VCaP (cell line): ENCODE results near the gene MS4A3.
"Not testable (repeated sequence)": the region's sequence is repeated elsewhere in the genome, so short reads cannot be mapped to it uniquely, and the experiment has no call there.

ENCODE experiments used
- H3K27ac ChIP-seq: fragments of 450-650 bp; 2 replicates; pipeline ENCODE4 v1.5.1; 2017
- TF ChIP-seq, protein P1 (sequence below): fragments of 450-650 bp; conservative IDR thresholded peaks from 2 replicates; pipeline ENCODE4 v1.5.1; 2017; ENCODE audit warnings: mild to moderate bottlenecking, moderate library complexity

MS4A3 gene, protein sequence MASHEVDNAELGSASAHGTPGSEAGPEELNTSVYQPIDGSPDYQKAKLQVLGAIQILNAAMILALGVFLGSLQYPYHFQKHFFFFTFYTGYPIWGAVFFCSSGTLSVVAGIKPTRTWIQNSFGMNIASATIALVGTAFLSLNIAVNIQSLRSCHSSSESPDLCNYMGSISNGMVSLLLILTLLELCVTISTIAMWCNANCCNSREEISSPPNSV

DNA sequence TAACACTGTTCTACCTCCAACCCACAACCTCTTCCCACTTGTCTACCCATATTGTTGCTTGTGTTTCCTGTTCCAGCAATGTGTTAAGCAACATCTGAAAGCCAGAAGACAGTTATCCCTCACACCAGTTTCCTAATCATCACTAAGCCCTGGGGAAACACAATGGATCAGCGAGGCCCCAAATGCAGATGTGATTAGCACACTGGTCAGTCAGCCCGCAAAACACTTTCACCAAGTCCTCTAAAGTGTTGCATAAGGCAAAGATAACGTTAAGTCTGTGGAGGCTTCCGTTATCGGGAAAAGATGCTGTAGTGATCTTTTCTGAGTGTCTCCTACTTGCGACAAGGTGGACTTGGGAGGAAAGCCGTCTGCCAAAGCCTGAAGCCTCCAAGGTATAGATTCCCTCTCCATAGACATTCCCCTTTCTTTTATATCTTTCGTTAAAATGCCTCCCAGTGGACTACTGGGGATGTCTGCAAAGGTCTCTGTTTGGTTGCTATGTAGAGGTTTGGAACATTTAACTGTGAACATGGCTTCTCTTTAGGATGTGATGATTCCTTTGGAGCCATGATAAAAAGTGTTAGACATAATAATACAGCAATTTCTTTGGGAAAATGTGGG lies at the start of gene MS4A3:
Gene MS4A3, plus strand, starts transcription at position 317 of the 621 bp plus-strand sequence. CDS start 4,496 bp downstream, outside the sequence.
- TF ChIP-seq, protein P1, sequence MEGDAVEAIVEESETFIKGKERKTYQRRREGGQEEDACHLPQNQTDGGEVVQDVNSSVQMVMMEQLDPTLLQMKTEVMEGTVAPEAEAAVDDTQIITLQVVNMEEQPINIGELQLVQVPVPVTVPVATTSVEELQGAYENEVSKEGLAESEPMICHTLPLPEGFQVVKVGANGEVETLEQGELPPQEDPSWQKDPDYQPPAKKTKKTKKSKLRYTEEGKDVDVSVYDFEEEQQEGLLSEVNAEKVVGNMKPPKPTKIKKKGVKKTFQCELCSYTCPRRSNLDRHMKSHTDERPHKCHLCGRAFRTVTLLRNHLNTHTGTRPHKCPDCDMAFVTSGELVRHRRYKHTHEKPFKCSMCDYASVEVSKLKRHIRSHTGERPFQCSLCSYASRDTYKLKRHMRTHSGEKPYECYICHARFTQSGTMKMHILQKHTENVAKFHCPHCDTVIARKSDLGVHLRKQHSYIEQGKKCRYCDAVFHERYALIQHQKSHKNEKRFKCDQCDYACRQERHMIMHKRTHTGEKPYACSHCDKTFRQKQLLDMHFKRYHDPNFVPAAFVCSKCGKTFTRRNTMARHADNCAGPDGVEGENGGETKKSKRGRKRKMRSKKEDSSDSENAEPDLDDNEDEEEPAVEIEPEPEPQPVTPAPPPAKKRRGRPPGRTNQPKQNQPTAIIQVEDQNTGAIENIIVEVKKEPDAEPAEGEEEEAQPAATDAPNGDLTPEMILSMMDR: no peak
- no peak within 1 kb of the TSS for H3K27ac ChIP-seq

DNA sequence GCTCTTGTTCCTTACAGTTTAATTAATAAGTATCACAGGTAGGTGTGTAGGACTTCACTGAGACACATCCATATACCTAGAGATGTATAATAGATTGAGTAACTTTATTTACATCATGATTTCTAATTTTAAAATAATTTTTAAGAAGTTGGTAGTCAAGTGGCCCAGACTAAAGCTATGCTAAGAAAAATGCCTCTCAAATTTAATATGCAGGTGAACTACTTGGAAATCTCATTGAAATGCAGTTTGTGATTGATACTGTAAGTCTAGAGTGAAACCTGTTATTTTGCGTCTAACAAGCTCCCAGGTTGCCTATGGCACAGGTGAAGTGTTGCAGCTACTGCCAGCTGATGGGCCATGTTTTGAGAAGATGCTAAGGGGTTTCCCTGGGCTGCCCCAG lies 39.6 kb upstream of the MS4A3 start, which contains the start of gene OOSP4B:
Gene OOSP4B, plus strand, starts transcription at position 301 of the 400 bp plus-strand sequence.
- H3K27ac ChIP-seq: no peak within 1 kb of the TSS
- TF ChIP-seq, protein P1: no peak

DNA sequence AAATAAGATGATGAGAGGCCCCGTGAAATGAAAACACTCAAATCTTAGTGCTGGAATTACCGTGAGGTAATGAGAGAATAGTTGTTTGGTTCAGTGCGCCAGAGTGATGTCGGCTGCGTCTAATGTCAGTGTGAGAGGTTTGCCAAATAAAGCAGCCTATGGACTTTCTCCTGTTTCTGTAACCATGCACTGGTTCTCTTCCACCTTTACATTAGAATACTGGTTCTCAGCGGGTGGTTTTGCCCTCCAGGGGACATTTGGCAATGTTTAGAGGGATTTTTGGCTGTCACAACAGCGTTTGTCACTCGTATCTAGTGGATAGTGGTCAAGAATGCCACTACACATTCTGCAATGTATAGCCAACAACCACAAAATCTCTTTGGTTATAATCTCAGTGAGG lies 38.4 kb upstream of the MS4A3 start:
- TF ChIP-seq, protein P1: no peak
- no peak overlapping the region for H3K27ac ChIP-seq

DNA sequence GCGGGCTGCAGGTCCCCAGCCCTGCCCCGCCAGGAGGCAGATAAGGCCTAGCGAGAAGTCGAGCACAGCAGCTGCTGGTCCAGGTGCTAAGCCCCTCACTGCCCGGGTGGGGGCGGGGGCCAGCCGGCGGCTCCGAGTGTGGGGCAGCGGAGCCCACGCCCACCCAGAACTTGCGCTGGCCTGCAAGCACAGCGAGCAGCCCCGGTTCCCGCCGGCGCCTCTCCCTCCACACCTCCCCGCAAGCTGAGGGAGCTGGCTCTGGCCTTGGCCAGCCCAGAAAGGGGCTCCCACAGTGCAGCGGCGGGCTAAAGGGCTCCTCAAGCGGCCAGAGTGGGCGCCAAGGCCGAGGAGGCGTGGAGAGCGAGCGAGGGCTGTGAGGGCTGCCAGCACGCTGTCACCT lies 36.1 kb upstream of the MS4A3 start:
- H3K27ac ChIP-seq: not testable (repeated sequence)

DNA sequence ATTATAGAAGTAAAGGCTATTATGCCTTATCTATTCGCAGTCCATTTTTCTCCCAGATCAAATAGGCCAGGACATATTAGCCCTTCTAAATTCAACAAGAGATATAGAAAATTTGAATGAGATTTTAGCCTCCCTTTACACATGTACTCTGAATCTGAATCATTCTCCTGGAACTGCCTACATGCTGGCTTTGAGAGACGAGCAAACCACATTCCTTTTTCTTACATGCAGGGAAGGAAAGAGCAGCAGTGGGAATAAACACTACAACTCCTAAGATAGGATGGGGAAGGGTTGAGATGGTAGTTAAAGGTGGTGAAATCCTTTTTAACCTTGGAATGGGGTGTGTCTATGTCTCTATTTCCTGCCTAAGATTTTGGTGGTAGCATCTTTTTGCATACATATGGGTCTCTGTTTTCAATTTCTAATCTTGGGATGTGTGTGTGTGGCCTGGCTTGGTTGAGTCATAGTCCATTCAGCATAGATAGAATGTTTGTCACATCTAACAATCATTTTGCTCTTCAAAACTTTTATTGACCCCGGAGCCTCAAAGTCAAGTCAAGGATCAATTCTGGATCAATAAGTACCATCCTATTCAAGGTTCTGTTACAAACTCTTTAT lies 27.3 kb upstream of the MS4A3 start:
- TF ChIP-seq, protein P1: no peak
- no peak overlapping the region for H3K27ac ChIP-seq

DNA sequence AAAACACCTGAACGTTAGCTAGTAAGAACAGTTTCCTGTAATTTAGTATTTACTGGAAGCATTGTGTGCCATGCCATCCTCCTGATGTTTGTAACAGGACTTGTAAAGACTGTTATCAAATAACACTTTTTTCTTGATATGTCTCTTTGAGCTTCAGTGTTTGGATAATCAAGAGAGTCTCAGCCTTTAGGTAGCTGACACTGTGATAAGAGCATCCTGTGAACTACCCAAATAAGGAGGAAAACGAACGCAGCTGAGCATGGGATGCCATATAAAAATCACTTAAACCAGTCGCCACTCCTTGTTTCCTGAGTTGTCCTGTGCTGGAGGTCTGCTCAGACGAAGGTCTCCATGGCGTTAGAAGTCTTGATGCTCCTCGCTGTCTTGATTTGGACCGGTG lies 16.4 kb upstream of the MS4A3 start, which contains the start of gene OOSP2:
Gene OOSP2, plus strand, starts transcription at position 301 of the 400 bp plus-strand sequence. Its CDS starts 51 bp downstream, at position 352.
- no peak within 1 kb of the TSS for H3K27ac ChIP-seq
- TF ChIP-seq, protein P1: no peak

DNA sequence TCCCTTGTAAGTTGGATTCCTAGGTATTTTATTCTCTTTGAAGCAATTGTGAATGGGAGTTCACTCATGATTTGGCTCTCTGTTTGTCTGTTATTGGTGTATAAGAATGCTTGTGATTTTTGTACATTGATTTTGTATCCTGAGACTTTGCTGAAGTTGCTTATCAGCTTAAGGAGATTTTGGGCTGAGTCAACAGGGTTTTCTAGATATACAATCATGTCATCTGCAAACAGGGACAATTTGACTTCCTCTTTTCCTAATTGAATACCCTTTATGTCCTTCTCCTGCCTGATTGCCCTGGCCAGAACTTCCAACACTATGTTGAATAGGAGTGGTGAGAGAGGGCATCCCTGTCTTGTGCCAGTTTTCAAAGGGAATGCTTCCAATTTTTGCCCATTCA lies 6.0 kb upstream of the MS4A3 start:
- not testable (repeated sequence) for H3K27ac ChIP-seq

DNA sequence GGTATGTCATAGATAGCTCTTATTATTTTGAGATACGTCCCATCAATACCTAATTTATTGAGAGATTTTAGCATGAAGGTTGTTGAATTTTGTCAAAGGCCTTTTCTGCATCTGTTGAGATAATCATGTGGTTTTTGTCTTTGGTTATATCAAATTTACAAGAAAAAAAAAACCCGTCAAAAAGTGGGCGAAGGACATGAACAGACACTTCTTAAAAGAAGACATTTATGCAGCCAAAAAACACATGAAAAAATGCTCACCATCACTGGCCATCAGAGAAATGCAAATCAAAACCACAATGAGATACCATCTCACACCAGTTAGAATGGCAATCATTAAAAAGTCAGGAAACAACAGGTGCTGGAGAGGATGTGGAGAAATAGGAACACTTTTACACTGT lies 5.6 kb upstream of the MS4A3 start:
- H3K27ac ChIP-seq: not testable (repeated sequence)

DNA sequence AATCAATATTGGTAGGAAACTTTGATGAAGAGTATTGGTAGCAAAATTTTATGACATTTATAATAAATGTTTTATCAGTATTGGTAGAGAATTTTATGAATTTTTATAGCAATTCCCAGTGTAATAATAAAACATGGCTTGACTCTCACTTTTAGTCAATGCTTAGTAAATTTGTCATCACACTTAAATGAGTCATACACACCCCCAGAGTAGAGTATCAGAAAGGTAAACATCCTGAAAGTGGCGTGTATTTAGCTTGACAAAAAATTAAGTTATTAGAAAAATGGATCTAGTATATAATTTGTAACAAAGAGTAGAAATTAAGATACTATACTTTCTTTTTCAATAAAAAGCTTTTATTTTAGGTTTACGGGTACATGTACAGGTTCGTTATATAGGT lies 2.6 kb downstream of the MS4A3 start:
- TF ChIP-seq, protein P1: no peak

More for the DNA sequence above, 2.6 kb downstream of the MS4A3 start:
- H3K27ac ChIP-seq: no peak overlapping the region
